Uterus (tissue), 2 donors: ENCODE measurements around the gene NBEAL1.
"Not testable (repeated sequence)": the region's sequence is repeated elsewhere in the genome, so short reads cannot be mapped to it uniquely, and the experiment has no call there.

ENCODE experiments used
- CTCF ChIP-seq, 4 experiments: fragments of 200-600 bp in 2 of 4; fragments of 450-650 bp in 2 of 4; sonication (generic) in 2 of 4; IDR thresholded peaks; one replicate each; pipeline ENCODE4 v1.5.1; 2016 to 2019; ENCODE audit warnings: antibody characterized with exemption in 4 of 4, mild to moderate bottlenecking in 2 of 4, moderate library complexity in 1 of 4
- POLR2A ChIP-seq, 2 donors: fragments of 450-650 bp; IDR thresholded peaks; one replicate each; pipeline ENCODE4 v1.6.1; 2016; ENCODE audit warnings: antibody characterized with exemption in 2 of 2, mild to moderate bottlenecking in 1 of 2, moderate library complexity in 1 of 2

DNA sequence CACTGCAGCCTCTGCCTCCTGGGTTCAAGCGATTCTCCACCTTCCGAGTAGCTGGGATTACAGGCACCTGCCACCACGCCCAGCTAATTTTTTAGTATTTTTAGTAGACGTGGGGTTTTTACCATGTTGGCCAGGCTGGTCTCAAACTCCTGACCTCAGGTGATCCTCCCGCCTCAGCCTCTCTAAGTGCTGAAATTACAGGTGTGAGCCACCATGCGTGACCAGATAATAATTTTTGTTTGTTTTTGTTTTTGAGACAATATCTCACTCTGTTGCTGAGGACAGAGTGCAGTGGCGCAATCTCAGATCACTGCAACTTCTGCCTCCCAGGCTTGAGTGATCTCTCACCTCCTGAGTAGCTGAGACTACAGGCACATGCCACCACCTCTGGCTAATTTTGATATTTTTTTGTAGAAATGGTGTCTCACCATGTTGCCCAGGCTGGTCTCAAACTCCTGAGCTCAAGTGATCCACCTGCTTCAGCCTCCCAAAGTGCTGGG is 100.6 kb downstream of the NBEAL1 start:
- not testable (repeated sequence) for TF ChIP-seq CTCF, POLR2A (IDR thresholded peaks at IDR 0.05)
